DND-41 (cell line): ENCODE measurements around the gene CABLES2.

ENCODE experiments used
- CTCF ChIP-seq: IDR thresholded peaks from 2 replicates; pipeline ENCODE4 v1.5.1; 2012; ENCODE audit warnings: borderline replicate concordance, low read length, moderate library complexity, mild to moderate bottlenecking; ENCODE audit not compliant: poor library complexity, severe bottlenecking; ENCODE audit errors: extremely low read depth
- EZH2 ChIP-seq: IDR thresholded peaks from 3 replicates; pipeline ENCODE4 v1.6.1; 2012; ENCODE audit warnings: borderline replicate concordance, low read depth, mild to moderate bottlenecking, moderate library complexity, low read length, inconsistent platforms; ENCODE audit not compliant: severe bottlenecking

GRCh38 chr20:62428396-62429295 lies 21.6 kb upstream of the CABLES2 start:
- TF ChIP-seq CTCF (no peak), EZH2 (no peak)
